Astrocyte of the cerebellum (primary cell): ENCODE measurements around the gene CCDC126.

ENCODE experiments used
- DNase-seq: peaks from one replicate; pipeline ENCODE4 v3.0.0-alpha.2; 2011; ENCODE audit warnings: low read depth
- H3K4me3 ChIP-seq: 2 replicates; pipeline ENCODE4 v1.5.1; 2011; ENCODE audit warnings: mild to moderate bottlenecking, low read depth, low read length, moderate library complexity
- CTCF ChIP-seq: IDR thresholded peaks from 2 replicates; pipeline ENCODE4 v1.5.1; 2012; ENCODE audit warnings: low read length, low read depth, moderate library complexity, mild to moderate bottlenecking; ENCODE audit errors: missing control alignments
- in situ Hi-C: cut with HindIII; loops from 2 replicates; pipeline ENCODE4 v1.10.0; 2017; ENCODE audit warnings: low sequenced_read_pairs

The CCDC126 gene

GRCh38 chr7:23619141-23619540, 22.0 kb downstream of the CCDC126 start:
- no peak for DNase-seq
- H3K4me3 ChIP-seq, result no peak overlapping the region
- in situ Hi-C loops, result no loop called here
- TF ChIP-seq CTCF, result no peak

GRCh38 chr7:23622506-23622925, 25.3 kb downstream of the CCDC126 start:
- DNase-seq, result no peak
- no peak overlapping the region for H3K4me3 ChIP-seq
- TF ChIP-seq CTCF, result no peak
- in situ Hi-C loops, result no loop called here

GRCh38 chr7:23628370-23628769, 31.2 kb downstream of the CCDC126 start:
- in situ Hi-C loops, result no loop called here
- no peak for DNase-seq
- TF ChIP-seq CTCF, result no peak

GRCh38 chr7:23633417-23633816, 36.2 kb downstream of the CCDC126 start:
- no peak for DNase-seq
- no peak for TF ChIP-seq CTCF
- in situ Hi-C loops, result no loop called here
- H3K4me3 ChIP-seq, result no peak overlapping the region

More at GRCh38 chr7:23628370-23628769, 31.2 kb downstream of the CCDC126 start:
- no peak overlapping the region for H3K4me3 ChIP-seq

- no peak for DNase-seq
- no peak for TF ChIP-seq CTCF
- H3K4me3 ChIP-seq, result no peak overlapping the region
- in situ Hi-C loops, result no loop called here
Measured at GRCh38 chr7:23645822-23646221, 48.6 kb downstream of the CCDC126 start.

GRCh38 chr7:23653942-23654341, 56.8 kb downstream of the CCDC126 start:
- no peak overlapping the region for H3K4me3 ChIP-seq
- DNase-seq, result no peak
- TF ChIP-seq CTCF, result no peak
- in situ Hi-C loops, result no loop called here

- in situ Hi-C loops, result no loop called here
- peak; percentile 25 for TF ChIP-seq CTCF
- no peak overlapping the region for H3K4me3 ChIP-seq
- no peak for DNase-seq
Measured at GRCh38 chr7:23654508-23654907, 57.3 kb downstream of the CCDC126 start.
